C4-2B (cell line): Measurements from ENCODE around the gene SCUBE1.

Source experiments
- CTCF ChIP-seq: fragments of 450-650 bp; conservative IDR thresholded peaks from 2 replicates; pipeline ENCODE4 v1.5.1; 2017; ENCODE audit warnings: mild to moderate bottlenecking
- ZFX ChIP-seq: fragments of 450-650 bp; IDR thresholded peaks from 2 replicates; pipeline ENCODE4 v1.6.1; 2017

DNA sequence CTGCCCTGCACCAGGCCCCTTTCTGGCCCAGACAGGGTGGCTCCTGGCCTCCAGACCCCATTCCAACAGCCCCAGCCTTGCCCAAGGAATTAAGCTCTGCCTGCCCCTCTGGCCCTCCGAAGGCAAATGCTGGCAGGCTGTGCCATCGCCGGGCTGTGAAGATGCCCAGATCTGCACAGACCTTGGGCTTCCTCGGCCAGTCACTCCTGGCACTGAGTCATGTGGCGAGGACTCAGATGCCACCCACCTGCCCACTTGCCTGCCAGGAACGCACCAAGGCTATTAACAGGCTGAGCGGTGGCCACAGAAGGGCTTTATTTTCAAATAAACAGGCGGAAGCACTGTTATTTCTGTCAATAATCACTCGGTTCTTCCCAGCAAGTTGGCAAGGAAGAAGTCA, 105.9 kb downstream of the SCUBE1 start:
- TF ChIP-seq CTCF = no peak
- TF ChIP-seq ZFX = no peak
